Stimulated activated memory B cell treated with anti-CD40 and anti-IgM and Interleukin-4, amounts not matched to agents 10 μg/mL and 1 μg/mL and 100 μg/mL, for 72 hours (primary cell): ENCODE results near the gene PIGV.
A peak's percentile ranks its signal among the peaks of the same experiment; 100 is the strongest.

ENCODE experiments used
- ATAC-seq: fragments of 150-1000 bp; cut with Tn5 transposase; 2 replicates; pipeline ENCODE4 v1.10.0; 2021
- H3K27ac Mint-ChIP-seq: one replicate; pipeline ENCODE4 v1.8.0; 2022; ENCODE audit warnings: mild to moderate bottlenecking, mixed read lengths
- H3K27me3 Mint-ChIP-seq: one replicate; pipeline ENCODE4 v1.8.0; 2022; ENCODE audit warnings: mixed read lengths
- H3K36me3 Mint-ChIP-seq: one replicate; pipeline ENCODE4 v1.8.0; 2022; ENCODE audit warnings: mixed read lengths
- H3K4me1 Mint-ChIP-seq: one replicate; pipeline ENCODE4 v1.8.0; 2022; ENCODE audit warnings: mixed read lengths
- H3K4me3 Mint-ChIP-seq: one replicate; pipeline ENCODE4 v1.8.0; 2022; ENCODE audit warnings: mild to moderate bottlenecking, moderate library complexity, mixed read lengths
- H3K9me3 Mint-ChIP-seq: one replicate; pipeline ENCODE4 v1.8.0; 2022; ENCODE audit warnings: mixed read lengths

Gene PIGV

GRCh38 chr1:26787706-26788514 is at the start of gene PIGV:
TSS of gene PIGV (plus strand) at chr1:26787950. CDS start at chr1:26790816, 2,866 bp downstream.
- ATAC-seq: peak; percentile 88
- no peaks in the 10 kb centered on the region for H3K27me3 Mint-ChIP-seq
- H3K4me3 Mint-ChIP-seq: peak within 1 kb of the TSS; percentile 98
- H3K27ac Mint-ChIP-seq: peak within 1 kb of the TSS; percentile 99
- peaks cover 60% of the 10 kb centered on the region for H3K4me1 Mint-ChIP-seq
- H3K36me3 Mint-ChIP-seq: peaks cover 15% of the 10 kb centered on the region
- H3K9me3 Mint-ChIP-seq: no peaks in the 10 kb centered on the region

GRCh38 chr1:26739329-26739914 is 48.3 kb upstream of the PIGV start:
- H3K4me3 Mint-ChIP-seq: peak overlapping the region; percentile 10
- no peak for ATAC-seq
- peaks cover 33% of the 10 kb centered on the region for H3K36me3 Mint-ChIP-seq
- peaks cover 55% of the 10 kb centered on the region for H3K4me1 Mint-ChIP-seq
- no peaks in the 10 kb centered on the region for H3K27me3 Mint-ChIP-seq
- peak overlapping the region; percentile 58 for H3K27ac Mint-ChIP-seq
- no peaks in the 10 kb centered on the region for H3K9me3 Mint-ChIP-seq

GRCh38 chr1:26740023-26740634 is 47.6 kb upstream of the PIGV start:
- Mint-ChIP-seq H3K36me3 (peaks cover 29% of the 10 kb centered on the region), H3K27ac (peak overlapping the region; percentile 58), H3K9me3 (no peaks in the 10 kb centered on the region), H3K4me1 (peaks cover 62% of the 10 kb centered on the region), H3K4me3 (no peak overlapping the region), H3K27me3 (no peaks in the 10 kb centered on the region)
- ATAC-seq: no peak

- H3K4me1 Mint-ChIP-seq: peaks cover 62% of the 10 kb centered on the region
- H3K27me3 Mint-ChIP-seq: no peaks in the 10 kb centered on the region
- no peak overlapping the region for H3K4me3 Mint-ChIP-seq
- peaks cover 23% of the 10 kb centered on the region for H3K36me3 Mint-ChIP-seq
- peak overlapping the region; percentile 58 for H3K27ac Mint-ChIP-seq
- no peak for ATAC-seq
- H3K9me3 Mint-ChIP-seq: no peaks in the 10 kb centered on the region
Measured at GRCh38 chr1:26740952-26741351, 46.8 kb upstream of the PIGV start.

GRCh38 chr1:26743426-26744059 is 44.2 kb upstream of the PIGV start:
- H3K27me3 Mint-ChIP-seq: no peaks in the 10 kb centered on the region
- peaks cover 76% of the 10 kb centered on the region for H3K4me1 Mint-ChIP-seq
- H3K27ac Mint-ChIP-seq: peak overlapping the region; percentile 58
- H3K9me3 Mint-ChIP-seq: no peaks in the 10 kb centered on the region
- peak overlapping the region; percentile 53 for H3K4me3 Mint-ChIP-seq
- ATAC-seq: peak; percentile 49
- H3K36me3 Mint-ChIP-seq: peaks cover 36% of the 10 kb centered on the region

DNA sequence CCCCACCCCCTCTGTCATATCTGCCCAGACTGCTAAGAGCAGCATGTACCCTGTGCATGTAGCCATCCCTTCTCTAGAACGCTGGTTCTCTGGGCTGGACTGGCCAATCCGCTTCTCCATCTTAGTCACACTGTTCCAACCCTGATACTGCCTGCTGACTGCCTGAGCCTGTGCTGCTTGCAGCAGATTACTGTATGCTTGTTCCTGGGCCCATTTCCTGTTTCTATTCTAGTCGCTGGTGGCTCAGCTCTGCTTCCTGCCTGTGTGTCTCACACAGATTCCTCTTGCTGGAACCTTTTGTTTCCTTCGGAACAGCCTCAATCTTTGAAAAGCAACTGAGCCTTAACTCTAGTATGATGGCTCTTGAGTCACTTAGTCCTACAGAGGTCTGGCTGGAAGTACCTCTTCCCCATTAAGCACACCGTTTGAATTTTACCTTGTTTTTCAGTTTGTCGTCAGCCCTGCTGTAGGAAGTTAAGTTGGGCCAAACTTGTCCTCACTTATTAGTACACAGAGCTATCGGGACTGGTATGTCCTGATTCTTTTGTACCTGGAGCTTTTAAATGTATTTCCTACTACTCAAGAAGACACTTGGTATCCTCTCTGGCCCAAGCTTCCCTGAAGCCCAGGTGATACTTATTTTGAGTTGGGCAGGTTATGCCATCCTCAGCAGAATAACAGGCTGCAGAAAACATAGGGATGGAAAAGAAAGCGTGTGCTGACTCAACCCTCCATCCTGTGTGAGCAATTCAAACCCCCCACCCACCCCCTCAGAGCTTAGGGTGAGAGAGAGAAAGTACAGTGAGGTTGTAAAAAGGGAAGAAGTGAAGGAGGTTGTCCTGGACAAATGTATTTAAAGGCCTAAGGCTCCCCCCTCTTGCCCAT is 43.4 kb upstream of the PIGV start:
- Mint-ChIP-seq H3K4me3 (peak overlapping the region; percentile 53), H3K27ac (peak overlapping the region; percentile 58), H3K9me3 (no peaks in the 10 kb centered on the region), H3K27me3 (no peaks in the 10 kb centered on the region), H3K4me1 (peaks cover 72% of the 10 kb centered on the region), H3K36me3 (peaks cover 40% of the 10 kb centered on the region)
- peak; percentile 100 for ATAC-seq

DNA sequence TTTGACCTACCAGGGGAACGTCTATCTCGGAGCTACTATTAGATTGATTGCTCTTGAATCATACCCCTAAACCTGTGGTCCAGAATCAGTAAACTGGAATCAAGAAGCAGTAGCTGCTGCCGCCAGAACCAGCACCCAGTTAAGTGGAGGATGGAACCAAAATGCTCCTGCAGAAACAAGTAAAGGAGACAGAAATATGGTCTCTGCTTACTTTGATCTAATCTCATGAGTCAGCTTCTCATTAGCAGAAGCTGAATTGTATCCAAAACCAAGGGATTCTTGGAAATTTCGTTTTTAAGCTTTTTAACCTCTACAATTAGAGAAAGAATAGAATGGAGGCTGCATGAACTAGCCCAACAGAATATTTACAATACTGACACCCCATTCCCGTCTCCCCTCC is 42.6 kb upstream of the PIGV start:
- Mint-ChIP-seq H3K4me1 (peaks cover 72% of the 10 kb centered on the region), H3K27me3 (no peaks in the 10 kb centered on the region), H3K36me3 (peaks cover 45% of the 10 kb centered on the region), H3K9me3 (no peaks in the 10 kb centered on the region), H3K27ac (peak overlapping the region; percentile 58), H3K4me3 (no peak overlapping the region)
- ATAC-seq: no peak

DNA sequence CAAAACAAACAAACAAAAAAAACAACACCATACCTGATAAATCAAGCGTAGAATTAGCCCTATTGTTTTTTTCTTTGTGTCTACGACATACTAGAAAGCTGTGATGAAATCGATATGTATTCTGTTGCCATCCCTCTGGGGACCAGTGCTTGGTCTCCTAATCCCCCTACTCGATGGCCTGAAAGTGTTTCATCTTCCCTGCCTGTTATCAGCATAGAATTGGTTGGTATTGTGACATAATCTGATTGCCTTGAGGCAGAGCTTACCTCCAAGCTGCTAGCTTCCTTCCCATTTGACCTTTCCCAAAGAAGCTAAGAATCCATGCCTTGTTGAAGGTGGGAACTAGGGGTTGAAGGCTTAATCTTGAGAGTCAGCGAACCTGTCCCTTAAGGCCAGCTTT is 40.7 kb upstream of the PIGV start:
- Mint-ChIP-seq H3K27me3 (no peaks in the 10 kb centered on the region), H3K4me3 (no peak overlapping the region), H3K36me3 (peaks cover 39% of the 10 kb centered on the region), H3K4me1 (peaks cover 60% of the 10 kb centered on the region), H3K9me3 (no peaks in the 10 kb centered on the region), H3K27ac (peak overlapping the region; percentile 16)
- ATAC-seq: no peak

- no peak overlapping the region for H3K4me3 Mint-ChIP-seq
- no peaks in the 10 kb centered on the region for H3K27me3 Mint-ChIP-seq
- peaks cover 47% of the 10 kb centered on the region for H3K4me1 Mint-ChIP-seq
- H3K9me3 Mint-ChIP-seq: no peaks in the 10 kb centered on the region
- no peak for ATAC-seq
- peak overlapping the region; percentile 70 for H3K27ac Mint-ChIP-seq
- H3K36me3 Mint-ChIP-seq: peaks cover 34% of the 10 kb centered on the region
Measured at GRCh38 chr1:26748351-26748750, 39.4 kb upstream of the PIGV start.

GRCh38 chr1:26749458-26749857 is 38.3 kb upstream of the PIGV start:
- no peaks in the 10 kb centered on the region for H3K9me3 Mint-ChIP-seq
- no peak for ATAC-seq
- no peak overlapping the region for H3K4me3 Mint-ChIP-seq
- no peak overlapping the region for H3K27ac Mint-ChIP-seq
- H3K4me1 Mint-ChIP-seq: peaks cover 36% of the 10 kb centered on the region
- H3K27me3 Mint-ChIP-seq: no peaks in the 10 kb centered on the region
- H3K36me3 Mint-ChIP-seq: peaks cover 33% of the 10 kb centered on the region

GRCh38 chr1:26750428-26750827 is 37.3 kb upstream of the PIGV start:
- no peak for ATAC-seq
- H3K9me3 Mint-ChIP-seq: no peaks in the 10 kb centered on the region
- no peaks in the 10 kb centered on the region for H3K27me3 Mint-ChIP-seq
- H3K4me3 Mint-ChIP-seq: no peak overlapping the region
- H3K4me1 Mint-ChIP-seq: peaks cover 30% of the 10 kb centered on the region
- peak overlapping the region; percentile 59 for H3K27ac Mint-ChIP-seq
- peaks cover 35% of the 10 kb centered on the region for H3K36me3 Mint-ChIP-seq

GRCh38 chr1:26752519-26752918 is 35.2 kb upstream of the PIGV start:
- Mint-ChIP-seq H3K27me3 (no peaks in the 10 kb centered on the region), H3K36me3 (peaks cover 38% of the 10 kb centered on the region), H3K4me1 (peaks cover 24% of the 10 kb centered on the region), H3K27ac (peak overlapping the region; percentile 10), H3K4me3 (no peak overlapping the region), H3K9me3 (no peaks in the 10 kb centered on the region)
- no peak for ATAC-seq

DNA sequence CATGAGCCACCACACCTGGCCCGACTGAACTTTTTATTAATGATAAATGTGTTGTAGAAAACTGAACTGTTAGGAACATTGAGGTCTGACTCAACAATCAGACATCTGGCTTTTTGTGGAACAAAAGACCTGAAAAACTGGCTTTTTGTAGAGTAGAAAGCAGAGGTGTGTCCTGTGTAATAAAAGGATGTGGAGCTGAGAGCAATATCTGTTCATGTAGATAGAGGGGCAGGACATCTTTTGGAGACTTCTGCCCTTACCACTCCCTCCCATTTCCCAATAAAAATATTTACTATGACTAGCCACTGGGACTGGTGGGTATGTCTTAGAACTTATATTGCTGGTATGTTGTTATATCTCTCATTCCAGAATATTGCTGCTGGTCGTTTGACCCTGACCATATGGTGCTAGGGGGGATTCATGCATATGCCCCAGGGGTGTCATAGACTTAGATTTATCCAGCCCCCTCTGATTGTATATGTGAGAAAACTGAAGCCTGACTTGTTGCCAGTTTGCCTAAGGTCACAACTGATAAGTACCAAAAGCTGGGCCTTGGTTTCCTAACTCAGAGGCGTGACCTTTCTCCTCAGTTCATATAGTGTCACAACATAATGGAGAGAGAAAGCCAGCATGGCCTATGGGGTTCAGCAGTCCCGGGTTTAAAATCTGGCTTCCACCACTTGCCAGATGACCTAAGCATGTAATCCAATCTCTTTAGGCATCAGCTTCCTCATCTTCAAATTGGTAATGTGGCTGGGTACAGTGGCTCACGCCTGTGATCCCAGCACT is 33.5 kb upstream of the PIGV start:
- Mint-ChIP-seq H3K9me3 (no peaks in the 10 kb centered on the region), H3K4me3 (no peak overlapping the region), H3K36me3 (peaks cover 32% of the 10 kb centered on the region), H3K27ac (no peak overlapping the region), H3K4me1 (peaks cover 15% of the 10 kb centered on the region), H3K27me3 (no peaks in the 10 kb centered on the region)
- ATAC-seq: no peak

DNA sequence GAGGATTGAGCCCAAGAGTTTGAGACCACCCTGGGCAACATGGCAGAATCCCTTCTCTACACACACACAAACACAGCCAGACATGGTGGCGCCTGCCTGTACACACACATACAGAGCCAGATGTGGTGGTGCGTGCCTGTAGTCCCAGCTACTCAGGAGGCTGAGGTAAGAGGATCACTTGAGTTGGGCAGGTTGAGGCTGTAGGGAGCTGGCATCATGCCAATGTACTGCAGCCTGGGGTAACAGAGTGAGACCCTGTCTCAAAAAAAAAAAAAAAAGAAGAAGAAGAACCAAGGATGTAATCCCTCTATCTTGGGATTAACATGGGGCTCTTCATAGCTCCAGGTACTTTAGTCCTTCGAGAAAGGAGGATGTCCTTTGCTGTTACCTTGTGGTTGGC is 29.4 kb upstream of the PIGV start:
- H3K27me3 Mint-ChIP-seq: no peaks in the 10 kb centered on the region
- no peak overlapping the region for H3K27ac Mint-ChIP-seq
- no peaks in the 10 kb centered on the region for H3K9me3 Mint-ChIP-seq
- peaks cover 40% of the 10 kb centered on the region for H3K36me3 Mint-ChIP-seq
- no peak overlapping the region for H3K4me3 Mint-ChIP-seq
- no peak for ATAC-seq
- no peaks in the 10 kb centered on the region for H3K4me1 Mint-ChIP-seq
